Naive thymus-derived CD4-positive, alpha-beta T cell (primary cell): Measurements from ENCODE around the gene PBX1. TPM values are rescaled to one million over a fixed set of nuclear protein-coding genes. Genes with fewer than 3 reads are reported as not detected.

ENCODE experiments used
- ATAC-seq: fragments of 150-1000 bp; cut with Tn5 transposase; 2 replicates; pipeline ENCODE4 v1.10.0; 2021; ENCODE audit warnings: mild to moderate bottlenecking, moderate library complexity
- CTCF ChIA-PET: fragments of 350-600 bp; sonication (Branson Sonifier 250); formaldehyde crosslinking; loops from one replicate; lab custom pipeline; 2021; ENCODE audit warnings: antibody characterized with exemption; lab: Charles Lee
- POLR2A ChIA-PET: fragments of 350-600 bp; sonication (Branson Sonifier 250); formaldehyde crosslinking; loops from one replicate; lab custom pipeline; 2021; ENCODE audit warnings: antibody characterized with exemption, inconsistent platforms; lab: Charles Lee
- DNase-seq, 9 donors: peaks; one replicate each; pipeline versions ENCODE4 v3.0.0 to v3.0.0-alpha.2; 2020 to 2022; ENCODE audit warnings: mixed read lengths in 1 of 9
- H3K27ac ChIP-seq: one replicate; pipeline ENCODE4 v1.7.0; 2013; ENCODE audit warnings: mild to moderate bottlenecking, low read depth, low read length, moderate library complexity
- H3K27me3 ChIP-seq, 2 donors: one replicate each; pipeline ENCODE4 v1.7.0; 2013; ENCODE audit warnings: low read length in 2 of 2, mild to moderate bottlenecking in 2 of 2, moderate library complexity in 2 of 2; ENCODE audit not compliant: control insufficient read depth in 2 of 2, insufficient read depth in 2 of 2
- H3K36me3 ChIP-seq, 3 experiments: 1 replicate in 2 of 3; 2 replicates in 1 of 3; pipeline ENCODE4 v1.7.0; 2013; ENCODE audit warnings: low read length in 3 of 3, mild to moderate bottlenecking in 3 of 3, moderate library complexity in 1 of 3; ENCODE audit not compliant: insufficient read depth in 3 of 3, control insufficient read depth in 2 of 3
- H3K4me1 ChIP-seq, 2 donors: one replicate each; pipeline ENCODE4 v1.7.0; 2013; ENCODE audit warnings: low read length in 2 of 2, mild to moderate bottlenecking in 2 of 2, moderate library complexity in 1 of 2; ENCODE audit not compliant: control insufficient read depth in 2 of 2, insufficient read depth in 2 of 2
- H3K4me3 ChIP-seq: 2 replicates; pipeline ENCODE4 v1.7.0; 2013; ENCODE audit warnings: mild to moderate bottlenecking, low read length
- H3K9me3 ChIP-seq, 3 experiments: 1 replicate in 2 of 3; 2 replicates in 1 of 3; pipeline ENCODE4 v1.7.0; 2013; ENCODE audit warnings: low read length in 3 of 3; ENCODE audit not compliant: control insufficient read depth in 2 of 3
- H3K27ac Mint-ChIP-seq, 9 donors: one replicate each; pipeline ENCODE4 v1.8.0; 2020 to 2022; ENCODE audit warnings: mixed read lengths in 9 of 9, mild to moderate bottlenecking in 8 of 9, moderate library complexity in 5 of 9, inconsistent platforms in 2 of 9
- H3K27me3 Mint-ChIP-seq, 5 donors: one replicate each; pipeline ENCODE4 v1.8.0; 2021 to 2022; ENCODE audit warnings: mixed read lengths in 5 of 5, mild to moderate bottlenecking in 1 of 5
- H3K36me3 Mint-ChIP-seq, 5 donors: one replicate each; pipeline ENCODE4 v1.8.0; 2020 to 2022; ENCODE audit warnings: mixed read lengths in 5 of 5, mild to moderate bottlenecking in 3 of 5, inconsistent platforms in 1 of 5
- H3K4me1 Mint-ChIP-seq, 7 donors: one replicate each; pipeline ENCODE4 v1.8.0; 2020 to 2022; ENCODE audit warnings: mixed read lengths in 7 of 7, mild to moderate bottlenecking in 3 of 7, inconsistent platforms in 1 of 7
- H3K4me3 Mint-ChIP-seq, 10 donors: one replicate each; pipeline ENCODE4 v1.8.0; 2020 to 2022; ENCODE audit warnings: mild to moderate bottlenecking in 10 of 10, mixed read lengths in 10 of 10, moderate library complexity in 6 of 10, inconsistent platforms in 2 of 10
- H3K9me3 Mint-ChIP-seq, 11 donors: one replicate each; pipeline ENCODE4 v1.8.0; 2020 to 2022; ENCODE audit warnings: mixed read lengths in 11 of 11, mild to moderate bottlenecking in 4 of 11, inconsistent platforms in 1 of 11, moderate library complexity in 1 of 11
- intact Hi-C, 2 donors: fragments of 100-400 bp; cut with micrococcal nuclease; formaldehyde crosslinking; loops; one replicate each; pipeline ENCODE4 v1.15.1; 2023
- polyA plus RNA-seq, 2 donors: library from polyadenylated mRNA; unstranded; fragments of 300-500 nt; fragmentation: Illumina TruSeq; gene quantifications; one replicate each; pipeline ENCODE4 v1.2.3, GENCODE V29; 2021
- total RNA-seq, 6 experiments: library from RNA in 5 of 6; stranded (reverse) in 5 of 6; gene quantifications; 1 replicate in 5 of 6; 2 replicates in 1 of 6; pipeline ENCODE4 v1.2.3 and lab custom pipeline; 2021 to 2026

The PBX1 gene
- total and polyA plus RNA-seq, 7 experiments from 2014 or later: 0.02 to 2.9 (median 1.7) TPM; not detected in 1

DNA sequence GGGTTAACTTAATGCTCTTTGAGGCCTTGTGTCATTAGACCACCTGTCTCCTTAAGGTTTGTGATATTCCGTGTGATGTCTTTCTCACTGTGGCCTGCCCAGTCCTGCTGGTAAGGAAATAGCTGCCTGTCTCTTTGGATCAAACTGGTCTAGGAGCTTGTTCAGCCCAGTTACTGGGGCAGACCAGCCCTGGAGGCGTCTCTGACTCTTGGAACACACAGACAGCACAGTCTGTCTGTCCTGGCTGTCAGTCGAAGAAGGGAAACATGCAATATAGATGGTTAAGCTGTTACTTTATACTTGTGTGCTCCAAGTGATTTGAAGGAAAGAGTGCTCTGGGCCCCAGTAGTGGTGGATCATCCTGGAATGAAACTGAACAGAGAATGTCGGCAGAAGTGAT lies 20.4 kb downstream of the PBX1 start:
- H3K4me1 Mint-ChIP-seq: no peaks in the 10 kb centered on the region
- no peak overlapping the region for H3K27ac ChIP-seq

DNA sequence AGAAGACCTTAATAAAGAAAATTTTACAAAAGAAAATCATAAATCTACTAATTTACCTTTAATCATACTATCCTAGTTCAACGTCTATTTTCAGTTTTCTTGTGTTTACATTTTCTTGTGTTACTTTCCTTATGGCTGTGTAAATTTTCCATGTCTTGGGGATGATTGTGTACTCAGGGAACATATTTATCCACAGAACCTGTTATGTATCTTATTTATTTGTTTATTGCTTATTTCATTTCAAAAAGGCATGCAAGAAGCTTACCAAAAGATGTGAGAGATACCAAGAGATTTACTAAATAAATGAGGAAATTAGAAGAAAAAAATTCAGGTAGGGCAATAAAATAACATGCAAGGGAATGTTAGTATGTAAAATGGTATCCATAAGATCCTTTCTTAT lies 22.8 kb downstream of the PBX1 start:
- H3K36me3 ChIP-seq: no peaks in the 10 kb centered on the region
- H3K36me3 Mint-ChIP-seq: no peaks in the 10 kb centered on the region
- no peaks in the 10 kb centered on the region for H3K9me3 ChIP-seq
- H3K27me3 Mint-ChIP-seq: peaks cover 0 to 13% (median 0%) of the 10 kb centered on the region in 5 donors
- intact Hi-C loops: no loop called here
- H3K4me1 ChIP-seq: no peaks in the 10 kb centered on the region
- H3K27ac Mint-ChIP-seq: no peak overlapping the region
- ChIA-PET POLR2A (no interaction called here), CTCF (no interaction called here)
- H3K9me3 Mint-ChIP-seq: peaks cover 0 to 8% (median 0%) of the 10 kb centered on the region in 11 donors
- H3K27ac ChIP-seq: no peak overlapping the region
- ATAC-seq (no peak), DNase-seq (no peak)
- no peak overlapping the region for H3K4me3 Mint-ChIP-seq
- no peaks in the 10 kb centered on the region for H3K4me1 Mint-ChIP-seq
- no peaks in the 10 kb centered on the region for H3K27me3 ChIP-seq
- no peak overlapping the region for H3K4me3 ChIP-seq

More for the DNA sequence above, 20.4 kb downstream of the PBX1 start:
- ChIA-PET POLR2A (no interaction called here), CTCF (no interaction called here)
- no peaks in the 10 kb centered on the region for H3K4me1 ChIP-seq
- no peaks in the 10 kb centered on the region for H3K9me3 ChIP-seq
- H3K36me3 ChIP-seq: no peaks in the 10 kb centered on the region
- H3K27me3 ChIP-seq: no peaks in the 10 kb centered on the region
- Mint-ChIP-seq H3K9me3 (peaks cover 0 to 7% (median 0%) of the 10 kb centered on the region in 11 donors), H3K4me3 (no peak overlapping the region), H3K36me3 (no peaks in the 10 kb centered on the region), H3K27ac (no peak overlapping the region), H3K27me3 (peaks cover 0 to 7% (median 0%) of the 10 kb centered on the region in 5 donors)
- intact Hi-C loops: no loop called here
- H3K4me3 ChIP-seq: no peak overlapping the region
- DNase-seq (no peak), ATAC-seq (no peak)

DNA sequence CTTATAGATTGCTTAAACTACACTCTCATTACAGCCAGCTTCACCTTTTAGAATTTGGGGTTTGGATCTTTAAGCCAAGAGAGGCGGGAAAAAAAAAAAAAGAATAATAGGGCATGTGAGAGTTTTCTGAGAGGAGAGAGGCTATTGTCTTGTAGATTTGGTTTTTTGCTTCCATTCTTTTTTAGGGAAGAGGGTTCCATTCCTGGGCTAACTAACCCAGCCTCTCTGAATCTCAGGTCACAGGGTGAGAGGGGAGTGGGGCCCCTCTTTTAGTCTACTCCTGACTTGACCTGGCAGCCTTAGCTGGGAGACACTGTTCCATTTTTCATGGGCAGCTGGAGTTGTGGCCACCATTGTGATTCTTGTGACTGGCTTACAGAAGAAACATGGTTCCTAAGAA lies 24.2 kb downstream of the PBX1 start:
- CTCF ChIA-PET: no interaction called here
- POLR2A ChIA-PET: no interaction called here
- Mint-ChIP-seq H3K4me3 (no peak overlapping the region), H3K9me3 (peaks cover 0 to 8% (median 0%) of the 10 kb centered on the region in 11 donors), H3K27me3 (peaks cover 0 to 14% (median 0%) of the 10 kb centered on the region in 5 donors), H3K4me1 (no peaks in the 10 kb centered on the region), H3K36me3 (no peaks in the 10 kb centered on the region), H3K27ac (no peak overlapping the region)
- H3K36me3 ChIP-seq: no peaks in the 10 kb centered on the region
- no peak for ATAC-seq
- H3K27ac ChIP-seq: no peak overlapping the region
- no peak overlapping the region for H3K4me3 ChIP-seq
- intact Hi-C loops: no loop called here
- no peaks in the 10 kb centered on the region for H3K27me3 ChIP-seq
- no peak for DNase-seq
- no peaks in the 10 kb centered on the region for H3K4me1 ChIP-seq
- no peaks in the 10 kb centered on the region for H3K9me3 ChIP-seq

DNA sequence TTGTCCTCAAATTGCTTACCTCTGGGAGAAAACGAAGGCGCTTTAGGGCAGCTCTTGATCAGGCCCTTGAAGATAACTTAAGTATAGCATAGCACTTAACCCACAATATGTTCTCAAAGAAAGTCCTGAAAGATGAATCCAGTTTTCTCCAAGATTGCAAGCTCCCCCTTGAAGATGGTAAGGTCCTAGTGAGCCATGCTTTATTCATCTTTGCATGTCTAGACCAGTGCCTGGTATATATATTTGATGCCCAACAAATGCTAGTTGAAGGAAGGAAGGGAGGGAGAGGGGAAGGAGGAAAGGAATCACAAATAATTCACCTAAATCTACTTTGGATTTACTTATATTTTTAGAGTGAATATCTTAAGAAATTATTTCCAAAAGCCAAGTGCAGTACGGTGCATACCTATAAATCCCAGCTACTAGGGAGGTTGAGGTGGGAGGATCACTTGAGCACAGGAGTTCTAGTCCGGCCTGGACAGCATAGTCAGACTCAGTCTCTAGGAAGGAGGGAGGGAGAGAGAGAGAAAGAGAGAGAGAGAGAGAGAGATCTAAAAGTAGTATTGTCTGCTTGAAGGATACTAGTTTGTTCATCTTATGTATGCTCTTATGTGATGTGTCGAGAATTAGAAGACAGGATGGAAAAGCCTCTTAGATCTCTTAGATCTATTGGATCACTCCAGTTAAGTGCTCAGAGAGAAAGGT lies 25.0 kb downstream of the PBX1 start:
- Histone ChIP-seq H3K9me3 (no peaks in the 10 kb centered on the region), H3K4me3 (no peak overlapping the region), H3K4me1 (no peaks in the 10 kb centered on the region), H3K27me3 (no peaks in the 10 kb centered on the region), H3K27ac (no peak overlapping the region), H3K36me3 (no peaks in the 10 kb centered on the region)
- DNase-seq (no peak), ATAC-seq (no peak)
- Mint-ChIP-seq H3K4me3 (no peak overlapping the region), H3K4me1 (no peaks in the 10 kb centered on the region), H3K27me3 (peaks cover 0 to 14% (median 0%) of the 10 kb centered on the region in 5 donors), H3K36me3 (no peaks in the 10 kb centered on the region), H3K9me3 (peaks cover 0 to 8% (median 0%) of the 10 kb centered on the region in 11 donors), H3K27ac (no peak overlapping the region)
- POLR2A ChIA-PET: no interaction called here
- intact Hi-C loops: no loop called here
- CTCF ChIA-PET: no interaction called here

DNA sequence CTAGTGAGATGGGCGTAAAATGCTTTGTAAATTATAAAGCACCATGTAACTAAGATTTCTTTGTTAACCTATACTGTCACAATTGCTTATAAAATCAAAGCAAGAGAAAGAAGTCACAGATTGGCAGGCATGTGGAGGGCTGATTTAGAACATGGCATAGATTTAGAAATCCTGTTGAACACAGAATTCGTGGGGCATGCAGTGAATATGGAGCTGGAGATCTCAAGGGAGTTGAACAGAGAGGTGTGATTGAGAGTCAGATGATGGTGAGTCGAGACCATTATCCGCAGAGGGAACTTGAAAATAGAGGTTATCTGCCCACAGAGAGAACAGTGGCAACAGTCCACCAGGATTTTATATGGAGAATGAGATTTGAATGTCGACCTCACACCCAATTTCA lies 27.6 kb downstream of the PBX1 start:
- Histone ChIP-seq H3K4me1 (no peaks in the 10 kb centered on the region), H3K36me3 (no peaks in the 10 kb centered on the region), H3K27me3 (no peaks in the 10 kb centered on the region), H3K9me3 (no peaks in the 10 kb centered on the region), H3K27ac (no peak overlapping the region), H3K4me3 (no peak overlapping the region)
- H3K27me3 Mint-ChIP-seq: peaks cover 0 to 28% (median 8%) of the 10 kb centered on the region in 5 donors
- ChIA-PET POLR2A (no interaction called here), CTCF (no interaction called here)
- no peaks in the 10 kb centered on the region for H3K4me1 Mint-ChIP-seq
- peaks cover 0 to 8% (median 0%) of the 10 kb centered on the region in 11 donors for H3K9me3 Mint-ChIP-seq
- DNase-seq (no peak), ATAC-seq (no peak)
- no peak overlapping the region for H3K4me3 Mint-ChIP-seq
- no peak overlapping the region for H3K27ac Mint-ChIP-seq
- intact Hi-C loops: no loop called here
- H3K36me3 Mint-ChIP-seq: no peaks in the 10 kb centered on the region

DNA sequence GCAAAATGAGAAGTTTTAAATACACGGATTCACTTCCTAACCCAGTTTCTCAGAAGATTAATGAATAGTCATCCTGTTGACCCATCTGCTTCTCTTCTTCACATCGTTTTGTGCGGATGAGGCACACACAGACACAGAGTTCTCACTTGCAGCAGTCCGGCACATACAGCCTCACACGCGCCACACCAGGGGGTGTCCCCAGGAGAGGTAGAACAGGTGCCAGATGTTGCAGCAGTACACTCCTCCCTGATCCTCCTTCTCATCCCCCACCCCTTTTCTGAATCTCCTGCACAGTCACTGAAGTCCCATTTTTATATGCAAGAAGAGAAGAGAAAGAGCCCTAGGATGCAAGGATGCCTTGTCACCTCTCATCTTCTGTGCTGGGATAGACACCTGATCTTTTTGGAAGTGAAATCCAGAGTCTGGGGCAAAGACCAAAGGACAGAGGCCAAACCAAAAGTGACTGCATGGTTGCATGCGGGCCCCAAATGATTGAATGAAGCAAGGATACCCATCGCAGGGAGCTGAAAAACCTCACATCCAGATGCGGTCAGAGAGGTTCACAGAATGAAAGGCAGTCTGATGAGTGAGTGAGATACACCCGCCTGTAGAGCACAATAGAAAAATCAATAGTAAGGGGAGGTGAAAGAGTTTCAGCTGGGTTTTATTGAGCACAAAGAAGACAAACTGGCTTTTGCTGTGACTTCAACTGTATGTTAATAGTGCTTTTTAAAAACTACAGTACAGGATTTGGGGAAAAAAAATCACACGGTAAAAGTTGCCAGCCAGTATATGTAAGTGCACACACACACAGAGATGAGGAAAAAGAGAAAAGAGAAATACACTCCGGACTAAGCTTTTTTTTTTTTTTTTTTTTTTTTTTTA lies 28.9 kb downstream of the PBX1 start:
- Histone ChIP-seq H3K4me1 (no peaks in the 10 kb centered on the region), H3K27ac (no peak overlapping the region), H3K4me3 (no peak overlapping the region), H3K36me3 (no peaks in the 10 kb centered on the region), H3K27me3 (no peaks in the 10 kb centered on the region), H3K9me3 (no peaks in the 10 kb centered on the region)
- Mint-ChIP-seq H3K4me1 (peaks cover 0 to 2% (median 0%) of the 10 kb centered on the region in 7 donors), H3K36me3 (no peaks in the 10 kb centered on the region), H3K4me3 (no peak overlapping the region), H3K27me3 (peaks cover 0 to 27% (median 11%) of the 10 kb centered on the region in 5 donors), H3K27ac (no peak overlapping the region), H3K9me3 (peaks cover 0 to 8% (median 1%) of the 10 kb centered on the region in 11 donors)
- ChIA-PET POLR2A (no interaction called here), CTCF (no interaction called here)
- intact Hi-C loops: no loop called here
- ATAC-seq (no peak), DNase-seq (no peak)
